GM19324 (cell line): ENCODE data around the gene NRP2.

Source experiments
- ATAC-seq: cut with Tn5 transposase; IDR thresholded peaks from one replicate; pipeline ENCODE4 v1.9.1; 2021; ENCODE audit warnings: mild to moderate bottlenecking, moderate library complexity; ENCODE audit not compliant: unreplicated experiment, low FRiP score

NRP2 gene

DNA sequence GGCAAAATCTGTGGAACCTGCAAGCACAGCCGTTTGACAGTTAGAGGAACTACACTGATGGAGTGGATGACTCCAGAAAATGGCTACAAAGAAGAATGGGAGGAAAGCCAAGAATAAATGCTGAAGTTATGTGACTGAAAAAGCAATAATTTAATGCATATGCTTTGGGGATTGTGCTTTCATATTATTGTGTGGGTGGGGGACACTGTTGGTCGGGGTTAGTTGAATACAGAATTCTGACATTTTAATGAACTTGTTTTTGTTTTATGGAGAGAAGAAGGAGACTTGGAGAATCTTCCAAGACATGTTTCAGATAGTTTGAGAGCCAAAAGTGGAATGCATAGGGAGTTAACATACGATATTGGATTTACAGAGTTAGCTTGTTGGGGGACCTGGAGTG, 68.5 kb downstream of the NRP2 start:
- ATAC-seq = no peak

DNA sequence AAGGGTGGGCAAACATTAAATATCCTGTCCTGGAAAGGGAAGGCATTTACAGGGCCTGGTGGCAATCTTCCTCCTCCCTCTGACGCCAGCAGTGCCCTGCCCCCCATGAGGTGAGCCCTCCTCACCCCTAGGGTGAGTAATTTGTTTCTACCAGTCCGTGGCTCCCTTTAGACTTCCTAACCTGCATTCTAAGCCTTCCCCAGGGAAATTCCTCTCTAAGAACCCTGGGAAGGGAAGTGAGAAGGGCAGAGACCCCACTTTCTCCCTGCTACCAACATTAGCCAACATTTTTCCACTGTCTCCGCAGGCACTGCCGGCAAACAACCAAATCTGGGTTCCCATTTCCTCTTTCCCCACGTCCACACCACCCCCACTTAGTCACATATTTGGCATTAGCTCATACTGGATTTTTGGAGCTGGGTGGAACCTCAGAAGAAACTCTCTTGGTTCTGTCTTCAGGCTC, 69.3 kb downstream of the NRP2 start:
- ATAC-seq = no peak

DNA sequence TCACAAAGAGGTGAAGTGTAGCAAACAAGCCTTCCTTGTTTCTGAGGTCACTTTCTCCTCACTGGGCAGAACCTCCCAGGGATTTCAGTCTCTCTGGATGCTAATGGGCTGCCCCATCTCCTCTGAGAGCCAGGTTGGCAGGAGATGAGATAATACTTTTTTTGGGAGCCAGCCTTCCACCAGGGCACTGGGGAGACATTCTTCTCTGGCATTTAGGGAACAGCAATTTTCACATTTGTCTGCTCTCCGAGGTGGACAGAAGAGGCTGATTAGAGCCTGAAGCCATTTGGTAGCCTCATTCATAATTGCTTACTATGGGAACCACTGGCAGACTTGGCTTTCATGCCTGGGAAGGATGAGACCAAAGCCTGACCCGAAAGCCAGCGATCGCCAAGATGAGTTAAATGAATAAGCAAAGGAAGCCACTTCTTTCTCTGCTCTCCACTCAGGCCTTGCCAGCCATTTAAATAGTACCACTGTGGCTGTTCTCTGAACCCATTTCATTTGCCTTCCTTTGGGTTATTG, 70.1 kb downstream of the NRP2 start:
- ATAC-seq = no peak

DNA sequence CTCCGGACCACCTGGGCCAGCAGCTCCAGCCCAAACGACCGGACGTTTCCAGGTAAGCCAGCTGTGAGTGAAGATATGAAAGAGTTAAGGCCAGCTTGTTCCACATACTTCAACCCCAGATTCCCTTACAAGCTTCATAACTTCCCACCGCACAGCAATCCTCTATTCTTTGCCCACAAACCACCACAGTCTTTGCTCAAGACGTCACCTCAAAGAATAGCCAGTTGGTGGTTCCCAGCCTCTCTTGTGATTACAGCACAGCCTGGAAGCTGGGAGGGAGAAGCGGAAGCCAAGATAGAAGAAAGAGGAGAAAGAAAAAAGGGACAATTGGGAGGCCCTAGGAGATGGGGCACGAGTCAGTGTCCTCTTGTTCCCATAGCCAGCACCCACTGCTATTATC, 70.6 kb downstream of the NRP2 start:
- ATAC-seq = no peak

DNA sequence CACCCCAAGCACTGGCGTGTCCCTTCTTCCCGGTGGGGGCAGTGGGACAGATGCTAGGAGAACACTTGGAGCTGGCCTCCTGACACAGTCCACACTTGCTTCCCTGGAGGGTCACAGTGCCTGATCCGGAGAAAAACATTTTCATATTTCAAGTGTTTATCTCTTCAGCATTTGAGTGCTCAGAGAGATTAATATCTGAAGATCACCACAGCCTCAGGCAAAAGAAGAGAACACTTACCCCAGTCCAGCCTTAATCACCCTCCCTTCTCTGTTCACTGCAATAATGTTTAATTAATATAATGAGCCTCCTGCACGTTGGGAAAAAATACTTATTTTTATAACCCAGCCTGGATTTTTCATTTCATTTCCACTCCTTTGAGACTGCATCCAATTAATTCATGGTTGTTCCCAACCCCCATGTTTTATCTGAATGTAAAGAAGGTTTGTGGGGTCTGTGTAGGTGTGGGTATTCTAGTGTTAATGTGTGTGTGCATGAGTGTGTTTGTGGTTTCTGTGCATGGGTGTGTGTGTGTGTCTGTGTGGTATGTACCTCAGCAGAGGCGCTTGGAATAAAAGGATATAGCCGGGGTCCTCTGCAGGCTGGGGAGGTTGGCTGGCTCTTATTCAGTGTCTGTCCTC, 72.1 kb downstream of the NRP2 start:
- ATAC-seq = no peak

DNA sequence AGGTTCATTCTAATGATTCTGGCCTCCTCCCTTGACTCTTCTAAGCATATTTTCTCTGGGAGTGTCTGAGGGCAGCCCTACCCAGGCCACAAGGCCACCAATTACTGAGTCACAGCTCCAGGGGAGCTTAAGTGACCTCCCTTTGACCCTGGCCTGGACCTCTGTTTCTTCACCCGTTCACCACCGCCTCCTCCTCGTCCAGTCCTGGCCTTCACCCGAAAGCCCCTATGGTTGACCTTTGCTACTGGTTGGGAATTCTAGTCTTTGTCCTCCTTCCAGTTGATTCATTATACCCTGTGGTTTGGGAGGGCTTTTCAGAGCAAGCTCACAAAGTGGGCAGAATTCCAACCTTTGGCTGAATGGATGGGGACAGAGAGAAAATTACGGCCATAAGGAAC, 72.6 kb downstream of the NRP2 start:
- no peak for ATAC-seq

DNA sequence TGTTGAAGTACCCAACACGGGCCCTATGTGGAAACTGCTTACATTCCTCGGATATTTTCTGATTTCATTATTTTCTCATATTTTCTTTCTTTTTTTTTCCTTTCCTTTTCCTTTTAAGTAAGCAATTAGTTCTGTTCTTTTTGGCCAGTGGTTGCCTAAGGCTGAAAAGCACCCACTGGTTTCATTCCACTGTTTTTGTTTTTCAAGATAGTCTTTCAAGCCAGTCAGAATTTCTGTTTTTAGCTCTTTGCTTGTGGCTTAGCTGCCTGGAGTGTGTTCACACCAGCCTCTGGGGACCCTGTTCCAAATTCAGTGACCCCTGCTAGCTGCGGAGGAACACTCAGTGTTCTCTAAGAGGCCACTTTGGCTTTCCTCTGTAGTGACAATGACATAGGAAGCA, 73.6 kb downstream of the NRP2 start:
- ATAC-seq = no peak

DNA sequence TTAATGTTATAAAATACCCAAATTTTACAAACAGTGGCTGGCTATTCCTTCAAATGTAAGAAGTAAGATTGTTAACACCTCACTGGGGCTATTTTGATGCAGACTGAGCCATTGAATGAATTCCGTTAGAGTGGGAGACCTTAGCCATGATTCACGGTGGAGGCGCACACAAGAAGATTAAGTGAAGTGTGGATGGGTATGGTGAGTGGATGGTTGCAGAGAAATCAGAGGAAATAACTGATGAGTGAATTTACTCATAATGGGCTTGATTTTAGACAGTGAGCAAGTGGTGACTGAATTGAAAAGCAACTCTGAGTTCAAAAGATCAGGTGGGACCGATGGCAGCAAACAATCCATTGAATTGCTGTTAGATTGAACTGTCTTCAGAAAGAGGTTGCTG, 75.0 kb downstream of the NRP2 start:
- no peak for ATAC-seq

DNA sequence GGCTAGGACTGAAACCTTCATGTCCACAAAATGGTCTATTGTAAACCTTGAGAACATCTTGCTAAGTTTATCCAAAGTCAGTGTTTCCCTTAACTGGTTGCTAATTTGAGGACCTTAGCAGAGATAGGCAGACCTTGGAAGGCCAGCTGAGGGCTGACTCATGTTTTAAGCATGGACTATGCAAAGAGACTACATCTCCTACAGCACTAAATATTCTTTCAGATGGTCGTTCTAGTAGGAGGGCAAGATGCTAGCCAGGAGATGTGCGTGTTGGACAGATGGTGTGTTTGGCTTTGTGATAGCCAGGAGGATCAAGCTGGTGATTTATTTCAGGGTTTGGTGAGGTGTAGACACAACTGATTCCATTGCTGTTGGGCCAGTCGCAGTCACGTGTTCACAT, 75.8 kb downstream of the NRP2 start:
- ATAC-seq = no peak

DNA sequence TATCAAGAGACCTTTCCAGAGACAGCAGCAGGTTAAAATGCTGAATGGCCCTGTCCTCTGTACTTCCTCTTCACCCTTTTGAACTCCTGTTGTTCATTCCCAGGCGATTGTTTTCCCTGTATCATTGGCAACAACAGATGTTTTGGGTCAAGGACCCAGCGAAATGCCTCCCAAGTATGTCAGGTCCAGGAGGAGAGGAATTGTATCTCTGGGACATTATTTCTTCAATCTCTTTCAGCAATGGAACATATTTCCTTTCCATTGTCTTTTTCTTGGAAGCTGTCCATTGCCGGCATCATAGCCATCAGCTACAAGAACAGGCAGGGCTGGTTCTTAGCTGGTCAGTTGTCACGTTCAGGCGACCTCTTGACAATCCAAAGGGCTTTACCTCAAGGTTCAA, 76.2 kb downstream of the NRP2 start:
- ATAC-seq = no peak

DNA sequence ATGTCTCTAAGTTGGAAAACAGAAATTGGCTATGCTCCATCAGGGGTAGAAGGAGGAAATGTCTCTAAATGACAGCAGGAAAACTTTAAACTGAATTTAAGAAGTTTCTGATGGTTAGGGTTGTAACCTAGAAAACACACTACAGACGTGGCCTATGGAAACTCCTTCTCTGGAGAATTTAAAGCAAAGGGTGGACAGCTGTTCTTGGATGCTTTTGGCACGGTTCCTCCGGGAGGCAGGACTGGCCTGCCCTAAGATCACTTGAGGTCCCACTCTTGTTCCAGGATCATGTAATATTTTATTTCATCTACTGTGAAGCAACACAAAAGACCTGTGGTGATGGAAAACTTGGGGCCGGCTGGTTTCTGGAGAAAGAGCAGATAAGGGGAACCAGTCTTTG, 77.0 kb downstream of the NRP2 start:
- no peak for ATAC-seq

DNA sequence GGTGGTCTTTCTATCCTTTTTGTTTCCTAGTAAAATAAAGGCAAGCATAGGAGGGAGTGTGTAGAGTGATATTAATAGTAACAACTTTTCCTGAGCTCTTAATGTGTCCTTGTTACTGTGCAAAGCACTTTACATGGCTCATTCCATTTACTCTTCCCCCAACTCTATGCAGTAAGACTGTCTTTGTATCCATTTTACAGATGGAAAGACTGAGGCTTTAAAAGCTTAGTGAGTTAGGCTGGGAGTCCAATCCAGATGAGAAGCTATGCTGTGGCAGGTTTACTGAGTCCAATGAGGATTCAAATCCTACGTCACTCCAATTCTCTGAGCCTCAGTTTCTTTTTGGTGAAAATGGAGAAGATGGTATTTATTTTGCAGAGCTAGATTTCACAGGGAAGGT, 77.4 kb downstream of the NRP2 start:
- no peak for ATAC-seq

DNA sequence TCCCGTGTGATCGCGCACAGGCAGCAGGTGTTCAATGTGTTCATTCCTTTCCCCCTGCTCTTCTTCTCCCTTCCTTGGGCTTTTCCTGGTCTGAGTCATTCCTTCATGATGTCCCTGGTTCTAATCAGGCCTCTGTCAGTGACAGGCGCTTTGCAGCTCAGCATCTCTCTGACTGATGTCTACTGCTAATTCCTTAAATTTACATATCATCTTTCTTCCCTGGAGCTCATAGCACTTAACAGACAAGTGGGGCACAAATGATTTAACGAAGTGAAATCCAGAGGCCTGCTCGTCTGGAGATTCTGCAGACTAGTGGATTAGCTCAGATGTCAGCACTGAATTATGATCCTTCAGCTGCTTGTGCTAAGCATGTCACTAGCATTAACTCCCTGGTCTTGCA, 77.9 kb downstream of the NRP2 start:
- ATAC-seq = no peak

DNA sequence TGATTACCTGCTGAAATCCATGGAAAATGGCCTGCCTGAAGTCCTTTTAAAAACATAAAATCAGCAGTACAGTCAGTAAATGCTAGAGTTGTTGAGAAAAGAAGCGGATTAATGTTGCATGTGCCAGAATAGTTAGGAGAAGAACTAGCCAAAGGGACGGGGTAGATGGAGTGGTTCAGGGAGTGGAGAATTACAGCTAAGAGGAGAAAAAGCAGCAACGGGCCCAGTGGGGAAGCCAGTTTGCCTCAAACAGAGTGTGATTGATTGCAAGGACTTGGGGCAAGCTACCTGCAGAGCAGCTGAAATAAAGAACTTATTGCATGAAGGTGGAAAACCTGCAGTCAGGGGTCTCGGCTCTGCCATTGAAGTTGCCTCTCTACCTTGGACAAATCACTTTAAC, 79.1 kb downstream of the NRP2 start:
- no peak for ATAC-seq

DNA sequence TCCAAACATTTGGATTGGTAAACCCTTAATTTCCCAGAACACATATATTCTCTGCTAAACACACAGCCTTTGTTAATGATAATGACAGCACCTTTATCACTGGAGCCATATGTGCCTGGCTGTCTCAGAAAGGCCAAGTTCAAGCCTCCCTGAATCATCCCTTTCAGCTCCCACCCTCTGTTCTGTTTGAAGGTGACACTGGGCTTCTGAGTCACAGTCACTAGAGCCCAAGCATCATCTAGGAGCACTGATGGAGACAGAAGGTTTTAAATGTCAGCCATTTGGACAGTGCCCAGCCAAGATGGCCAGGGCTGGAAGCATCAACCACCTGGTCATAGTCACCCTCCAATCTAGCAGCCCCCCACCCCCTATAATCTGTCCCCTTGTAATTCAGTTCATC, 80.6 kb downstream of the NRP2 start:
- ATAC-seq = no peak

DNA sequence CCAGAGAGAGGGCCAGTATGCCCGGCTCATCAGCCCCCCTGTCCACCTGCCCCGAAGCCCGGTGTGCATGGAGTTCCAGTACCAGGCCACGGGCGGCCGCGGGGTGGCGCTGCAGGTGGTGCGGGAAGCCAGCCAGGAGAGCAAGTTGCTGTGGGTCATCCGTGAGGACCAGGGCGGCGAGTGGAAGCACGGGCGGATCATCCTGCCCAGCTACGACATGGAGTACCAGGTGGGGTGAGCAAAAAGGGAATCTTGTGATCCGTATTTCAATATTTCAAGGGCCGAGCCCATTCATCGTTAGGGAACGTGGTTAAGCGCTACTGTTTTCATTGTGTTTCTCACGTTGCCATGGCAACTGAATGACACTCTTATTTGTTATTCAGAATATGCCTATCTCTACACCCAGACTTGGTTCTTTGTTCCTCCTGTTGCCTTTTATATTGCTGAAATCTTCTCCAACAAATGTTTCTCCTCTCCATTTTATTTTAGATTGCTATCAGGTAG, 81.5 kb downstream of the NRP2 start:
- no peak for ATAC-seq

DNA sequence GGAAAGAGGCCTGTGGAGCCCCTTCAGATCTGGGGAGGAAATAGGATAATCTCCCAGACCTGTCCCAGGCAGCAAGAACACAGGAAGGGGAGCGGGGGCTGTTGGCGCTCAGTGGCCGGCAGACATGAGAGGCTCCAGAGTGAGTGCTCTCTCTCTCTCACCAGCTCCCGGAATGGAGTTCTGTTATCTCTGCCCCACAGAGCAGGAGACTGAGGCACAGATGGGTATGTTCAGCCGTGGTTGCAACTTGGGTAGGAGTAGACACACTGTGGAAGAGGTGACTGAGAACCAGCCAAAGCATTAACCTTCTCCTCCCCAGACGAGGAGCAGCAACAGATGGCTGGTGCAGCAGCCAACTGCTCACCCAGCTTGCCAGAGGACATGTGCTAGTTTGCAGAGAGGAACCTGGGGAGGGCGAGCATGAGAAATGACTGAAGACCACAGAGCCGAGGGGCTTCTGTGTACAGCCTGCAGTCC, 82.0 kb downstream of the NRP2 start:
- no peak for ATAC-seq

DNA sequence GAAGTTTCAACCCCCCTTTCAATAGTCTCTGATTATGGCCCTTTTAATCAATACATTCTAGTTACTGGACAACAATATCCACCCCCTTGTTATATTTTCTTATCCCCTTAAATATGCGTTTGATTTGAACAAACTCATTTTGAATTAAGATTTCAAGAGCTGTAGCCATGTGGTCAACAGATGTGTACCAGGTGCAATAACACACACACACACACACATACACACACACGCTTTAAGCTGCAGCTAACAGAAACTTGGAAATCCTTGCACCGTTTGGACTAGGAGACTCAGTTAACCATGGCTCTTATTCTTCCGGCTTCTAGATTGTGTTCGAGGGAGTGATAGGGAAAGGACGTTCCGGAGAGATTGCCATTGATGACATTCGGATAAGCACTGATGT, 82.8 kb downstream of the NRP2 start:
- ATAC-seq = no peak

DNA sequence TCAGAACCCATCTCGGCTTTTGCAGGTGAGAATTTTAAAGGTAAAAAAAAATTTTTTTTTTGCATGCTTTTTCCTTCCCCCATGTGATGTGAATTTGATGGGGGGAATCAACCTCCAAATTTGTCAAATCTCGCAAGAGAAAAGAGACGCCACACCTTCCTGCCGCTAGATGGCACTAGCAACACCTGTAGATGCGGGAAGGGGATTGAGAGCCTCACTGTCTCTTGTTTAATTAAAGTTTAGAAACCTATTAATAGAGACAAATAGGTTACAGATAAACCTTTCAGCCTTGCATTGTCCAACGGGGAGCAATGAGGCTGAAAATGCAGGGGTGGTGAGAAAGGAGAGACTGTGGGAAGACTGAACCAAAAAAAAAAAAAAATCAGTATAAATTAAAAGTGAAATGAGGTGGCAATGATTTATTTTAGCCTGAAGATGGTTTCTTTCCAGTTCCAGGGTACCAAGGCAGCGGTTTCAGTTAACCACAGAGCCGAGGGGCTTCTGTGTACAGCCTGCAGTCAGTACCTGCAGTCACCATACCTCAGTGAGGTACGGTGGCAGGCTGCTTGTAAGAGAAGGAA, 84.6 kb downstream of the NRP2 start:
- no peak for ATAC-seq

DNA sequence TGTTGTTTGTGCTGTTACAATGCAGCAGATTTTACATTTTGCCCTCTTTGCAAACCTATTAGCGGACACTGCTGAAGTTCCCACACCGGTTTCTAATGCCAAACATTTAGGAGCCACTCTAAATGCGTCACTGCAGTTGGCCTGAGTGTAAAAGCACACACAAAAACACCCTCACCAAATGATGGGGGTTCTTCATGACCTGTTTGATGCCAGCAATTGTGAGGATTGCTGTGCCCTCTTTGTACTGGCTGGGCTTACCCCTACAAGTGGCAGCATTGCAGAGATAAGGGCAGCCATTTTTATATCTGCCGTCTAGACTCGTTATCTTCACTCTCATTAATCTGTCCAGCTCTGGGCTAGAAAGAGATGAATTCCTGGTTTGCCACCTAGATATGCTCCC, 85.3 kb downstream of the NRP2 start:
- ATAC-seq = no peak

DNA sequence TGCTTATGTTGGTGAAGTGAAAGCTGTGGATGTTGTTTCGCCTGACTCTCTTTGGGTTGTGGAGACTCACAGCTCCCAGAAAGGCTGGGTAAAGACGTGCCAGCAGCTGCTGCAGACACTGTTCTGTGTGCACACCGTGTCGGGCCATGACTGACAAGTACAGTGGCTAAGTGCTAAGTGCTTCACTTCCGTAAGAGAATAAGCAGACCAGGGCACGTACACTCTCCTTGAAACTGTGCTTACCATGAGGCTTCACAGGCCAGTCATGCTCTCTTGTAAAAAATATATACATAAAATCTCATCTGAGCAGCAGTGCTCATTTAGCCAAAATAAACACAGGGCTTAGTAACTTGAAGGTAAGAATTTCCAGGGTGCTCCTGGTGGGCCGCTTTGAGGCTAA, 86.0 kb downstream of the NRP2 start:
- ATAC-seq = no peak

DNA sequence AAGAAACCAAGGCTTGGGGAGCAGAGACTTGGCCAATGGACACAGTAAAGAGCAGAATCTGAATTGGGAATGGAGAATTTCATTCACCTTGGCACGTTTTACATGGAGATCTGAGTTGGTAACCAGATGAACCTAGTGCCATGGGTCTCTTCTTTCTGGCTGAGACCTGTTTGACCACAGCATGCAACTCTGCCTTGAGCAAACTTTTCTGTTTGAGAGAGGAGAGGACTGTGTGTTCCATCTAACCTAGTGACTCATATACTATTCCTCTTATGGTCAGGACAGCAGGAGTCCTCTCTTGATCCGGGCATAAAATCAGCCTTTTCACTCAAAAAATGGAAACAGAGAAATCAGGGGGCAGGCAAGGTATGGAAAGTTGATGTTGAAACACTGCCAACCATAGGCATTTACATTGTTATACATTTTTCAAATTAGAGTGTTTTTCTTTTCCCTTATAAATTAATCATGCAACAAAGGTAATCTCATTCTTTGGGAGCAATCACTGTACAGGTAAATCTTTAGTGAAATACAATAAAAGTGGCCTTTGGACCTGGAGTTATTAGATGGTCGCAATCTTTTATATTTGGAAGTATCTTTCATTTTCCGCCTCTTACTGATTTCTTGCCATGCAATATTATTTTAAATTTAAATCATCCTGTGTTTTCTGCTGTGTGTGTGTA, 86.7 kb downstream of the NRP2 start:
- no peak for ATAC-seq
